ENCODE results near the gene SUGP1.

The SUGP1 gene

GRCh38 chr19:19338082-19338481, 17.8 kb upstream of the SUGP1 start:
- DNase-seq, result no peak

- DNase-seq, result no peak
Observed at GRCh38 chr19:19337120-19337519, 16.8 kb upstream of the SUGP1 start.

DNA sequence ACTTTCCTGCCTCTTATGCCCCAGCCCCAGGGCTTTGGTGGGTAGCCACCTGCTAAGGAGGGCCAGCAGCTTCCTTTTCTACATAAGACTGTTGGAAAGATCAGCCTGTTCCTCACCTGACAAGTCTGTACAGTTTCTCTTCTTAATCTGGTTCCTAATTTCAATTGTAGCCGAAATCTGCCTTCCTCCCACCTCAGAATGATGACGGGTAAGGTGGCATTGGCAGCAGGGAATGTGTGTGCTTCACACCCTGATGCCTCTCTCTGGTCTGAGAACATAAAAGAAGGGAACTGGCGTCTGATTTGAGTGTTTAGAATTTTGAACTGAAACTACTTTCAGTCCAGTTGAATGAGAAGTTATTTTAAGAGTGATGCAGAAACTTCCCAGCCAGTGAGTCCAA, 16.3 kb upstream of the SUGP1 start:
- DNase-seq, result no peak

DNA sequence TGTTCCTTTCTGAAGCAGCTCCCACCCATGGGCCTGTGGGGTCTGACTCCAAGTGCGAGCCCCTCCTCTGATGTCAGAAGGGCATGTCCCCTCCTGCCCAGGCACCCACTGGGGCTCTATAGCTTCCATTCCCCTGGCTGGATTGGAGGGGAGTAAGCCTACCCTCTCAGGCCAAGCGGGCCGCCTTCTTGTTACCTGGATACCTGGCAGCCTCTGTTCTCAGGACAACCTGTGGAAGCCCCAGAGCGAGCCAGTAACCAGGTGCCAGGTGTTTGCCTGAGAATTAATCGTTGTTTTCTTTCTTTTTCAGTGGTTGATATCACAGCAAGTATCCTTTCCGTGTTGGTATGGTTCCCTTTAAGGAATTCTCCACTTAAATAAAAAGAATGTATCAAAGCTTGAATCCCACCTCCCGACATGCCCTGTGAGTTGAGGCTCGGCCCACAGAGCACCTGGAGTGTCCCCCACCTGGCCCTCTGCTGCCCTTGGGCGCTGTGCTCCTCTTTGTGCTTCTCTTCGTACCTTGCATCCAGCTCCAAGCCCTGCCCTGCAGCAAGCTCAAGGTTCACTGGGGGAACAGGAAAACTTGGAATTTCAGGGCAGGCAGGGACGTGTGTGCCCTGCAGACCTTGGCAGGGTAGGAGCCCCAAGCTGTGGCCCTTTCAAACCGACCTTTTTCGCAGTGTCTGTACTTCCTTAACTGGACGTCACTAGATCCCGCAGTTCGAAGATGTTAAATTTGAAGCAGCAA, 15.3 kb upstream of the SUGP1 start:
- DNase-seq, result no peak

DNA sequence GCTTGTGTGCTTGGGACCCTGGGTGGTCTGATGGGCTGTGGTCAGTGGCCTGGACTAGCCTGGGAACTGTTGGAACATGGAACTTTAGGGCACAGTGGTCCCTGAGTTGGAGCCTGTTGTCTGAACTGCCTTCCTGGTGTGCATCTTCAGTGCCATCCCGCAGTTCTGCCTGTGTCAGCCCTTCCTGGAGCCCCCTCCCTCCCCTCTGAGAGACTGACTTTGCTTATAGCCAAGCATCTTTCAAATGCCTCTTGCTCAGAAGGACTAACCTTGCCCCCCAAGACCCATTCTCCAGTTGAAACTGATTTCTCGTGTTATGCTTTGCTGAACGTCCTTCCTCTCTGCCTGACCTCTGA, 14.7 kb upstream of the SUGP1 start:
- no peak for DNase-seq

DNA sequence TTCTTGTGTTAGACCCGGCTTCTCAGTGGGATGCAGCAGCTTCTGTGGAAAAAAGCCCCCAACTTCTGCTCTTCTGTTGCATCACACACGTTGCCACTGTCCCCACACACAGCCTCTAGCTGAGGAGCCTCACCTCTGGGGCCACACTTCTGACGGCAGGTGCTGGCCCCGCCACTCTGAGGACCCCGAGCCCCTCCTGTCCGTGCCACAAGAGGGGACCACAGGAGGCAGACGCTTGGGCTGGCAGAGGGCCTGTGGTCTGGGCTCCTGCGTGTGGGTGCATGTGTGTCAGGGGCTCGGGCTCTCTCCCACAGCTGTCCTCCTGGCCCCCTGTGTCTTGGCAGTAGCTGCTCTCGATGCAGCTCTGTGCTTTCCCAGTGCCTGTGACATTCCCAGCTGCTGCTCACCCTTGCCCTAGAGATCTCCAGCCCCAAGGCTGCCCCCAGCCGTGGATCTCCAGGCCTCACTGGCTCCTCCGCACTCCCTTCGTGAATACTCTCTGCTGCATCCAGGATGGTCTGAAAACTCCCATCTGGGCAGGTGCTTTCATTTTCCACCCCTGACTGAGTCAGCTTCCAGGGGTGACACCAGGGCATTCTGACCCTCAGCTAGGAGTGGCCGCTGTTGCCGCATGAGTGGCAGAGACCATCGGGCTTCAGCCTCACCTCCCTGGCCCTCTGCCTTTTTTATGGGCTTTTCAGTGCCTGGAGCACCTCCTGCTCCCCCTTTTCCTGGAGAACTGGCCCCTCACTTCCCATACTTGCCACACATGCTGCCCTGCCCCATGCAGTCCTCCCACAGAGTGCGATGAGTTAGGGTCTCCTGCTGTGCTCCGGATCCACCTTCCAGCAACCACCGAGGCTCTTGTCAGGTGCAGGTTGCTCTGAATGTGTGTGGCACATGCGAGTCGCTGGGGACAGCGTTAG, 14.0 kb upstream of the SUGP1 start:
- DNase-seq, result no peak

GRCh38 chr19:19329126-19329525, 8.8 kb upstream of the SUGP1 start:
- DNase-seq, result no peak

- no peak for DNase-seq
Observed at GRCh38 chr19:19327672-19328071, 7.4 kb upstream of the SUGP1 start.

DNA sequence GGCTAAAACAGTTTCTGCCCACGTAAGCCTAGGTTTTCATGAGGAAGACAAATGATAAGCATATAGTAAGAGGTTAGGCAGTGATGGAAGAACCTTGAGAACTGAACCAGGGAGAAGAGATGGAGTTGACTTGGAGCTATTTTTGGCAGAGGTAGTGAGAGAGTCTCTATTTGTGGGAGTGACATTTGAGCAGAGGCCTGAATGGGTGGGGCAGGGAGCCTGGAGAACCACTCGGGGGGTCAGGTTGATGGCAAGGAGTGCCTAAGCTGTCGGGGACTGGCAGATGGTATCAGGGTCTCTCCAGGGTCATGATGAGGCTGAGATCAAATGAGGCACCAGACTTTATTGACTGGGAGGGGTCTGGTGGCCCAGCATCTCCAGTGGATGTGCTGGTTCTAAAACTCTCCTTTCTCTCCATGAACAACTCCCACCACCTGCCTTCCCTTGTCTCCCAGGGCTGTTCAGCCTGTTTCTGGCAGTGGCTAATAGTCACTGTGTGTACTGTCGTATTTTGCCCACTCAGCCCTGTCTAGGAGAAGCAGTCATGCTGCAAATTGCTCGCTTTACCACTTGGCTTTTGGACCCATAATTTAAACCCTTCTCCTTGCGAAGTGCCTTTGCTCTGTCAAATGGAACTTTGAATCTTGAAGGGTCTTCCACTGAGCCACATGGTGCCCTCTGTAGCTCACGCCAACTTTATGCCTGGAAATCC, 3.9 kb upstream of the SUGP1 start:
- no peak for DNase-seq

DNA sequence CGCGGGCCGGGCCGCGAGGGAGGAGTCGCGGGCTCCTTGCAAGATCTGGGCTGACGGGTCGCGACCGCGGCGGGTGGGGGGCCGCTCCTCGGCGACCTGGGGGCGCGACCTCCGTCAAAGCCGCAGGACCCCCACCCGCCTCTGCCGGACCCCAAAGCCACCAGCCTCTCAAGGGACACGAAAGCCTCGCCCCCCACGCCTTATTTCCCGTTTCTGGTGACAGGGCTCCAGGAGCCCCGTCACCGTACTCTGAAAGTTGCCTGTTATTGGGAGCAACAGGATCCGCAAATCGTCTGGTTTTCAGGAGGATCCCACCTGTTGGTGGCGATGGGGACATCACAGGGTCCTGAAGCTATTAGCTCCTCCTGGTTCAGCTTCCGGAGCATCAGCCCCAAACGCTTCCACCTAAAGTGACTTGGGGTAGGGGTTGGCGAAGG, 850 bp upstream of the SUGP1 start:
- DNase-seq, result no peak

- DNase-seq, result no peak
Observed at GRCh38 chr19:19319732-19320360, 463 bp downstream of the SUGP1 start.

GRCh38 chr19:19316082-19316481, 4.2 kb downstream of the SUGP1 start:
- no peak for DNase-seq

DNA sequence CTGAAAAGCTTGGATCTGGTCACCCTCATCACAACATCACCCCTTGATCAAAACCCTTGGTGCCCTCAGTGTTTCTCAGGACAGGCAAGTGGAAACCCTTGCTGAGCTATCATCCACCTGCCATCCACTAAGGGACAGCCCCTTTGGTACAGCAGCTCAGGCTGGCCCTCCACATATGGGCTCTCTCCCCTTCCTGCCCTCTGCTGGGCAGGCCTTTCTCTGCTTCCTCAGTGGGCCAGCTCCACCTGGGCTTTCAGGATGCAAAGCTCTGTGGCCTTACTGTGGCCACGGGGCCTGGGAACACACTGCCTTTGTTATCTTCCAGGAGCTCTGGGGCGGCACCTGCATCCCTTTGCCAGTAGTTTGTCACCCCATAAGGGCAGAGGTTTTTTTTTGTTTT, 4.9 kb downstream of the SUGP1 start:
- DNase-seq, result no peak

DNA sequence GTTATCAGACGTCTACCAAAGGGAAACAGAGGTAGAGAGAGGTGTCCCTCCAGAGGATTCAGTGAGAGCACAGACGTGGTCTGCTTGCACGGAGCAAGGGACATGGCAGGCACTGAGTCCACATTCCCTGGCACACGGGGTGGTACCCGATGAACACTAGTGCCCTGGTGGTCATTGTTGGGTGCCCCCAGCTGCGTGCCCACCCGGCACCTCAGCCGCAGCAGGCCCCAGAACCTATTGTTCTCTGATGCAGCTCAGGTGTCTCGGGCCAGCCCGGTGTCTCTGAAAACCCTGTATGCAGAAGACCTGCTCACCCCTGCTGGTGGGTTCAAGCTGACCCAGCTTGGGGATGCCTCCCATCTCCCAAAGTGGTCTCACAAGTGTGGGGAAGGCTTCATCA, 11.9 kb downstream of the SUGP1 start:
- DNase-seq, result no peak

GRCh38 chr19:19306191-19306590, 14.1 kb downstream of the SUGP1 start:
- DNase-seq, result no peak

GRCh38 chr19:19305696-19306095, 14.6 kb downstream of the SUGP1 start:
- DNase-seq, result no peak

GRCh38 chr19:19305066-19305465, 15.2 kb downstream of the SUGP1 start:
- no peak for DNase-seq

DNA sequence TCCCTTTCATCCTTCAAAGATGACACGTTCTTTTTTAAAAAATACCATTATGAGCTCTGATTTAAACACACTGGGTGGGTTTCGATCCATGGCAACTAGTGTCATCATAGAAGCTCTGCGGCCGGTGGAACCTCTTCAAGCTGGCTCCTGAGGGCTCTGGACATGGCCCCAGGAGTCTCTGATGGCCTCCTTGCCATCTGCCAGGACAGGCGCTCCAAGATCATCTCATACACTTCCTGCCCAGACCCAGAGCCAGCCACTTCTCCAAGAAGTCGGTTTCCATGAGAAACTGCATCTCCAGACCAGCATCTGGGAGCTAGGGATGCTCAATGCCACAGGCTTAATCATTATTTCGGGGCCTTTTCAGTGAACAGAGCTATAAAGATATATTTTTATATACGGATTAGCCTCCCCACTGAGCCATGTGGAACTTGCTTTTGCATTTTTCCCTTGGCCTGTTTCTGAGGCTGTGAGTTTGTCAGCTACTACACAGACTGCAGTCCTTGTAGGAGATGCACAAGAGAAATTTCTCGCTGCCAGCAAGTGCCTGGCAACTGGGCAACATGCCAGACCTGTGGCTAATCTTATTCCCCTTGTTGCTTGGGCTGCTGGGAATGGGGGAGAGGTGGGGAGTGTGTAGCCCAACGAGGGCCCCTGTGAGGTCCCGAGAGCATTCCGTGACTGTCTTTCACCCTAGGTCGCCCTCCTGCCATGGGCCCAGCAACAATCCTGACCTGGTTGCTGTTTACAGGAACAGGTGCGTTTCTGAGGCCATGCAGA, 15.9 kb downstream of the SUGP1 start:
- no peak for DNase-seq

- no peak for DNase-seq
Observed at GRCh38 chr19:19303411-19303810, 16.9 kb downstream of the SUGP1 start.

DNA sequence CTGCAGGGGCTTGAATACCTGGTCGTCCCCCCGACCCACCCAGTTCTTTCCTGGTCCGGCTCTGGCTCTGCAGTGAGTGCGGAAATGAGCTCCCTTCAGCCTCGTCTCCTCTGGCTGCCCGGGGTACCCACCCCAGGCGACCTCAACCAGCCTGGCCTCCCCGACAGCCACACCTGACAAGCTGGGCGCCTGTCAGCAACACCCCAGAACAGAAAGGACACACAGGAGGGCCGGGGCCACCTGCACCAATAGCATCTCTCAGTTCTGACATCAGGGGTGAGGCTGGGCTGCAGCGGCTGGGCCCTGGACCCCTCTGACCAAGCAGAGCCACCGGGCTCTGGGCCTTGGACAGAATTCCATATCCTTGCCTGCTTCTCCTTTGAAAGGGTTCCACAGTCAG, 19.7 kb downstream of the SUGP1 start:
- DNase-seq, result no peak

DNA sequence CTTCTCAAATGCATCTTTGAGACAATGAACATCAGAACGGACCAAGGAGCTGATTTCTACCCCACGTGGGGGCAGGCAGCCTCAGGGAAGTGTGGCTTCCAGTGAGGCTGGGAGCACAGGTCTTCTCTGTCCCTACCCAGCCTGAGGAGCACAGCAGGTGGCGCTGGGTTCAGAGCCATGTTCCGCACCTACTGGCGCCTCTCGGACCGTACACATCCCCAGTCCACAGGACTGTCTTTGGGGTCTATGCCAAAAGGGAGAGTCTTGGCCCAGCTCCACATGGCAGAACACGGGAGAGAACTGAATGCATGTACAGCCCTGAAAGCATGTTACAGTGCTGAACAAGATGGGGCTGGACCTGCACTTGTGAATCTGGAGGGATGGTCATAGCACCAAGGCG, 22.6 kb downstream of the SUGP1 start:
- DNase-seq, result no peak

DNA sequence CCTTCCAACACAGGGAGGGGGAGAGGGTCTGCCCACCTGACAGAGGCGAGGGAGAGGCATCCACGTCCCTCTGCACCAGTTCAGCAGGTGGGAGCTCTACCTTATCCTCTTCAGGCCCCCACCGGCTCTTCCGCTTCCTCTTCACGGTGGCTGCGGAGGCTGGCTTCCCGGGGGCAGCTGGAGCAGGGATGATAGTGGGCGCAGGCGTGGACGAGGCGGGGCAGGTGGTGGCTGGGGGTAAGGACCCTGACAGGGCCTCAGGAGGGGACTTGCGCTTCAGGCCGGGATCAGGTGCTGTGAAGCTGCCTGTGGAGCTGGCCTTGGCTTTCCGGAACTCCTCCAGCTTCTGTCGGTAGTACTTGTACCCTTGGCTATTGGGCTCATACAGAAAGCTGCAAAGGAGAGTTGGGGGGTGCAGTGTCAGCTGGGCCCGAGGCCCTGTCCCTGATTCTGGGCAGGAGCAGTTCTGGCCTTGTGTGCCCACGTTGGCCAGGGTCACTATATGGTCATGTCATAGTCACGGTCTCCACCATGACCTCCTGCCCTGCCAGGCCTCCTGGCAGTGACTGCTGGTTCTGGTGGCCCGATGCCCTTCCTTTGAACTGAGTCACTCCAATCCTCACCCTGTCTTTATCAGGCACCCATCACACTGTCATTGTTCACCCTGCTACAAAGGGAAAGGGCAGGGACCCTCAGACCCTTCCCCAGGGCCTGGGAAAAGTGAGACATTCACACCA, 23.2 kb downstream of the SUGP1 start:
- DNase-seq, result no peak

Measured in activated gamma-delta T cell treated with Interleukin-2 at 50 U/mL for 16 hours (primary cell).